HG03196 (cell line): ENCODE measurements around the gene BRAF.
"Not testable (repeated sequence)": the region's sequence is repeated elsewhere in the genome, so short reads cannot be mapped to it uniquely, and the experiment has no call there.

Experiments used
- ATAC-seq: cut with Tn5 transposase; IDR thresholded peaks from one replicate; pipeline ENCODE4 v1.9.1; 2021; ENCODE audit not compliant: unreplicated experiment

The BRAF gene

GRCh38 chr7:140920745-140921144 is 4.0 kb downstream of the BRAF start:
- no peak for ATAC-seq

- ATAC-seq: no peak
Observed at GRCh38 chr7:140918236-140918635, 6.5 kb downstream of the BRAF start.

GRCh38 chr7:140917258-140917657 is 7.5 kb downstream of the BRAF start:
- no peak for ATAC-seq

GRCh38 chr7:140915935-140916555 is 8.7 kb downstream of the BRAF start:
- ATAC-seq: no peak

- ATAC-seq: no peak
Observed at GRCh38 chr7:140914083-140914482, 10.6 kb downstream of the BRAF start.

- ATAC-seq: not testable (repeated sequence)
Observed at GRCh38 chr7:140913596-140913928, 11.2 kb downstream of the BRAF start.

GRCh38 chr7:140911746-140912145 is 13.0 kb downstream of the BRAF start:
- no peak for ATAC-seq

GRCh38 chr7:140909476-140910161 is 15.1 kb downstream of the BRAF start:
- ATAC-seq: no peak

- ATAC-seq: no peak
Observed at GRCh38 chr7:140908361-140908760, 16.4 kb downstream of the BRAF start.

- ATAC-seq: no peak
Observed at GRCh38 chr7:140903741-140904480, 20.8 kb downstream of the BRAF start.

- peak; percentile 73 for ATAC-seq
Observed at GRCh38 chr7:140902303-140902953, 22.3 kb downstream of the BRAF start.

GRCh38 chr7:140901941-140902302 is 22.8 kb downstream of the BRAF start:
- no peak for ATAC-seq

GRCh38 chr7:140899883-140900282 is 24.8 kb downstream of the BRAF start:
- no peak for ATAC-seq

- no peak for ATAC-seq
Observed at GRCh38 chr7:140898786-140899536, 25.8 kb downstream of the BRAF start.

- ATAC-seq: no peak
Observed at GRCh38 chr7:140896996-140897395, 27.7 kb downstream of the BRAF start.

GRCh38 chr7:140889645-140890044 is 35.1 kb downstream of the BRAF start:
- ATAC-seq: no peak

- no peak for ATAC-seq
Observed at GRCh38 chr7:140889150-140889549, 35.6 kb downstream of the BRAF start.

- ATAC-seq: no peak
Observed at GRCh38 chr7:140888087-140888486, 36.6 kb downstream of the BRAF start.

GRCh38 chr7:140885735-140886334 is 38.9 kb downstream of the BRAF start:
- no peak for ATAC-seq

GRCh38 chr7:140883378-140883777 is 41.4 kb downstream of the BRAF start:
- no peak for ATAC-seq

- not testable (repeated sequence) for ATAC-seq
Observed at GRCh38 chr7:140882834-140883233, 41.9 kb downstream of the BRAF start.
